Panc1 (cell line): ENCODE results near the gene UNC5CL. TPM values are rescaled to one million over a fixed set of nuclear protein-coding genes. Genes with fewer than 3 reads are reported as not detected.

Experiments
- ATAC-seq: fragments of 200-7000 bp; cut with Tn5 transposase; 2 replicates; pipeline ENCODE4 v1.9.1; 2020; ENCODE audit warnings: mild to moderate bottlenecking, moderate library complexity
- BruUV-seq: library from RNA; stranded (reverse); fragments of 400-500 nt; replicated peaks from 2 replicates; lab custom pipeline; 2021; lab: Mats Ljungman, UMichigan
- CTCF ChIA-PET: fragments of 300-600 bp; sonication (Branson Sonifier 250); formaldehyde crosslinking; loops from one replicate; lab custom pipeline; 2022; ENCODE audit warnings: antibody characterized with exemption; lab: Charles Lee
- POLR2A ChIA-PET: fragments of 300-600 bp; sonication (Branson Sonifier 250); formaldehyde crosslinking; loops from one replicate; lab custom pipeline; 2022; ENCODE audit warnings: antibody characterized with exemption; lab: Charles Lee
- DNase-seq: peaks from one replicate; pipeline ENCODE4 v3.0.0-alpha.2; 2010; ENCODE audit warnings: low read depth, low spot score
- H3K27ac ChIP-seq: 2 replicates; pipeline ENCODE4 v1.5.1; 2011; ENCODE audit warnings: mild to moderate bottlenecking, low read length, inconsistent platforms
- H3K27me3 ChIP-seq: fragments of 200-500 bp; sonication (Bioruptor generic); 2 replicates; pipeline ENCODE4 v1.6.0; 2014; ENCODE audit warnings: low read length, inconsistent platforms; ENCODE audit not compliant: control insufficient read depth, insufficient read depth
- H3K36me3 ChIP-seq: fragments of 200-500 bp; sonication (Bioruptor generic); 2 replicates; pipeline ENCODE4 v1.5.1; 2014; ENCODE audit warnings: inconsistent platforms, mild to moderate bottlenecking, low read length, moderate library complexity; ENCODE audit not compliant: control insufficient read depth, insufficient read depth
- H3K4me1 ChIP-seq: 2 replicates; pipeline ENCODE4 v1.5.1; 2011; ENCODE audit warnings: inconsistent platforms, mild to moderate bottlenecking, low read length, moderate library complexity; ENCODE audit not compliant: control insufficient read depth, insufficient read depth
- H3K4me3 ChIP-seq, 2 experiments: 2 replicates each; pipeline ENCODE4 v1.5.1; 2011 to 2012; ENCODE audit warnings: low read depth in 2 of 2, low read length in 2 of 2, mild to moderate bottlenecking in 2 of 2, inconsistent platforms in 1 of 2, moderate library complexity in 1 of 2
- H3K9me3 ChIP-seq: fragments of 200-500 bp; sonication (Bioruptor generic); 2 replicates; pipeline ENCODE4 v1.5.1; 2014; ENCODE audit warnings: low read depth, mild to moderate bottlenecking, inconsistent platforms, low read length, moderate library complexity; ENCODE audit not compliant: control insufficient read depth, insufficient read depth
- CTCF ChIP-seq: fragments of 450-650 bp; IDR thresholded peaks from 2 replicates; pipeline ENCODE4 v1.5.1; 2017; ENCODE audit warnings: mild to moderate bottlenecking
- POLR2AphosphoS5 ChIP-seq: IDR thresholded peaks from 2 replicates; pipeline ENCODE4 v1.6.1; 2012; ENCODE audit warnings: mild to moderate bottlenecking, low read depth, low read length, moderate library complexity
- REST ChIP-seq, 2 experiments: IDR thresholded peaks; 2 replicates each; pipeline ENCODE4 v1.6.1; 2011 to 2012; ENCODE audit warnings: low read depth in 2 of 2, control low read depth in 1 of 2, low read length in 1 of 2, mild to moderate bottlenecking in 1 of 2, moderate library complexity in 1 of 2; ENCODE audit not compliant: insufficient read depth in 1 of 2
- SIN3A ChIP-seq: IDR thresholded peaks from 2 replicates; pipeline ENCODE4 v1.6.1; 2012; ENCODE audit warnings: low read depth, mild to moderate bottlenecking, low read length, moderate library complexity, borderline replicate concordance; ENCODE audit not compliant: insufficient read depth
- TCF7L2 ChIP-seq: IDR thresholded peaks from 2 replicates; pipeline ENCODE4 v1.6.1; 2011; ENCODE audit warnings: mild to moderate bottlenecking, low read depth, low read length, inconsistent platforms
- in situ Hi-C: cut with HindIII; loops from 2 replicates; pipeline ENCODE4 v1.10.0; 2016; ENCODE audit warnings: low sequenced_read_pairs, low pct_unique_long_range_greater_than_20kb
- intact Hi-C: fragments of 100-400 bp; cut with micrococcal nuclease; formaldehyde crosslinking; loops from one replicate; pipeline ENCODE4 v1.10.0; 2022; ENCODE audit not compliant: unreplicated experiment
- total RNA-seq: library from RNA; stranded (reverse); gene quantifications from one replicate; pipeline ENCODE4 v1.2.1, GENCODE V29; 2021; ENCODE audit not compliant: unreplicated experiment

UNC5CL gene
- total RNA-seq, 1 experiment from 2014 or later = 0.36 TPM

- H3K9me3 ChIP-seq = no peaks in the 10 kb centered on the region
- no peaks in the 10 kb centered on the region; the same call in 1 of the 2 replicates for H3K27me3 ChIP-seq
- no peak overlapping the region for H3K27ac ChIP-seq
- DNase-seq (no peak), ATAC-seq (no peak)
- H3K36me3 ChIP-seq = no peaks in the 10 kb centered on the region
- POLR2A ChIA-PET = no interaction called here
- TF ChIP-seq SIN3A (no peak), CTCF (no peak), REST (IDR thresholded peaks at IDR 0.05; ENCODE audit: insufficient read depth in 1 of 2, low read depth in 2 of 2, low read length in 1 of 2) (no peak), POLR2AphosphoS5 (no peak), TCF7L2 (no peak)
- intact Hi-C loops (no loop called here), in situ Hi-C loops (no loop called here)
- CTCF ChIA-PET = no interaction called here
- no TSS peak for BruUV-seq
- peaks cover under 1% of the 10 kb centered on the region; the same call in 1 of the 2 replicates for H3K4me1 ChIP-seq
- no peak overlapping the region for H3K4me3 ChIP-seq
These were observed 5.2 kb downstream of the UNC5CL start for GRCh38 chr6:41033776-41034175.

GRCh38 chr6:41032830-41033229 lies 6.2 kb downstream of the UNC5CL start:
- no TSS peak for BruUV-seq
- H3K4me1 ChIP-seq = peaks cover 6% of the 10 kb centered on the region; the same call in 1 of the 2 replicates
- H3K36me3 ChIP-seq = no peaks in the 10 kb centered on the region
- intact Hi-C loops = no loop called here
- no peak for ATAC-seq
- H3K27me3 ChIP-seq = no peaks in the 10 kb centered on the region; the same call in 1 of the 2 replicates
- TF ChIP-seq TCF7L2 (no peak), CTCF (no peak), REST (IDR thresholded peaks at IDR 0.05; ENCODE audit: insufficient read depth in 1 of 2, low read depth in 2 of 2, low read length in 1 of 2) (no peak), SIN3A (no peak), POLR2AphosphoS5 (no peak)
- H3K4me3 ChIP-seq = no peak overlapping the region
- no peak overlapping the region for H3K27ac ChIP-seq
- DNase-seq = no peak
- ChIA-PET CTCF (no interaction called here), POLR2A (no interaction called here)
- in situ Hi-C loops = no loop called here
- no peaks in the 10 kb centered on the region for H3K9me3 ChIP-seq
